Measurements from ENCODE around the gene CD151.

Gene CD151

DNA sequence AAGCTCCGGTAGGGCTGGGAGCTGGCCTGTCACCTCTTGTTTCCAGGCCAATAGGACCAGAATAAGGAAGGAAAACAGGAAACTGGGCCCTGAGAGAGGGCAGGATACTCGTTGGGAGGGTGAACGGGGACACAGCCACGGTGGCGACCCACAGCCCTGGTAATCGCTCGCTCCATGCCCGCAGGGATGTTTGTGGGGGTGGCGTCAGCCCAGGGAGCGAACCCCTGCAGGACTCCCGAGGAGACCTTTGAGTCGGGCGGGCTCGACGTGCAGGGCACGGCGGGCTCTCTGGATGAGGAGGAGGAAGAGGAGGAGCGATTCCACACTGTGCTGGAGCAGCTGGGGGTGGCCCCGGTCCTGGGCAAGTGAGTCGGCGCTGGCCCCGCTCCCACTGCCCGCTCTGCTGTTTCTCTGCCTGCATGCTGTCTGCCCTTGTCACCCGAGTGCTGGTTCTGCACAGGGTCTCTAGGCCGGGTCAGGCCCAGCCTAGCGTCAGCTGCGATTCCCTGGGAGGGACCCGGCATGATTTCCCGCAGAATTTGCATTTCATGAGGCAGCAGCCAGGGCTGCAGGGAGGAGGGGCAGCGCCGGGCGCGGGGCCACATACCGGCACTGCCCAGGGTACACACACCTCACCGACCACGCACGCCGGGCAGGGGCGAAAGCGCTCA is 3.4 kb upstream of the CD151 start:
- DNase-seq (ENCODE audit: low spot score) = no peak

DNA sequence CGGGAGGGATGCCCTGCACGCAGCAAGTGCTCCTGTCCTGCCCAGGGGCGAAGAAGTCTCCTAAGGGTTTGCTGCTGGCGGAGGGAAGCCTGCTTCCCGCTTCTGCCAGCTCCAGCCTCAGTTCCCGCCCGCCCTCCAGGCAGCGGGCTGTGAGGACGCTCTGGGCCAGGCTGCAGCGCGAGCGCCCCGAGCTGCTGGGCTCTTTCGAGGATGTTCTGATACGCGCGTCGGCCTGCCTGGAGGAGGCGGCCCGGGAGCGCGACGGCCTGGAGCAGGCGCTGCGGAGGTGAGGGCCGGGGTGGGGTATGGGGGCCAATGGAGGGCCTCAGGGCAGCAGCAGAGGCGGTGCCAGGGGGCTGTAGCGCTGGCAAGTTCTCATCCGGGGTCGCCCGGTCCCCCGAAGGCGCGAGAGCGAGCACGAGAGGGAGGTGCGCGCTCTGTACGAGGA is 2.9 kb upstream of the CD151 start:
- no peak for DNase-seq (ENCODE audit: low spot score)

DNA sequence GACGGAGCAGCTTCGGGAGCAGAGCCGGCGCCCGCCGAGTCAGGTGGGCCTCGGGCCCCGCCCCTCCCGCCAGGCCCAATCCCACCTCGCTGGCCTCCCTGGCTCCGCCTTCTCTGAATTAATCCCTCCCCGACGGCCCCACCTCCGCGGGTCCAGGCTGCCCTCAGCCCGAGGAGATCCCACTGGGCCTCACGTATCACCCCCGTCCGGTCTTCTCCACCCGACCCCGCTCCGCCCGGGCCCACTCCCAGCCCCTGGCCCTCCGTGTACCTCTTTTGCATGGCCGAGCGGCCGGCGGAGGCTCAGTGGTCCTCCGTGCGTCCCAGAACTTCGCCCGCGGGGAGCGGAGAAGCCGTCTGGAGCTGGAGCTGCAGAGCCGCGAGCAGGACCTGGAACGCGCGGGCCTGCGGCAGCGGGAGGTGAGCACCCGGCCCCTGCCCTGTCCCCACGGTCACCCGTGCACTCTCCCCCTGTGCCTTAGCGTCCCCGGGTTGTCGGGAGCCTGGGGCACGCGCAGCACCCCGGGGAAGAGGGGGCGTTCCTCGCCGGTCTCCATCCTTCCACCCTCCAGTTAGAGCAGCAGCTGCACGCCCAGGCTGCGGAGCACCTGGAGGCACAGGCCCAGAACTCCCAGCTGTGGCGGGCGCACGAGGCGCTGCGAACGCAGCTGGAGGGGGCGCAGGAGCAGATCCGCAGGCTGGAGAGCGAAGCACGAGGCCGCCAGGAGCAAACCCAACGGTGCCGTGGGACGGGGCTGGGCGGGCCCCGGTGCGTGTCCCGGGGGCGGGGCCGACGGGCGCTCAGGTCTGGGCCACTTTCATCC is 2.2 kb upstream of the CD151 start:
- peak; percentile 79 for DNase-seq (ENCODE audit: low spot score)

DNA sequence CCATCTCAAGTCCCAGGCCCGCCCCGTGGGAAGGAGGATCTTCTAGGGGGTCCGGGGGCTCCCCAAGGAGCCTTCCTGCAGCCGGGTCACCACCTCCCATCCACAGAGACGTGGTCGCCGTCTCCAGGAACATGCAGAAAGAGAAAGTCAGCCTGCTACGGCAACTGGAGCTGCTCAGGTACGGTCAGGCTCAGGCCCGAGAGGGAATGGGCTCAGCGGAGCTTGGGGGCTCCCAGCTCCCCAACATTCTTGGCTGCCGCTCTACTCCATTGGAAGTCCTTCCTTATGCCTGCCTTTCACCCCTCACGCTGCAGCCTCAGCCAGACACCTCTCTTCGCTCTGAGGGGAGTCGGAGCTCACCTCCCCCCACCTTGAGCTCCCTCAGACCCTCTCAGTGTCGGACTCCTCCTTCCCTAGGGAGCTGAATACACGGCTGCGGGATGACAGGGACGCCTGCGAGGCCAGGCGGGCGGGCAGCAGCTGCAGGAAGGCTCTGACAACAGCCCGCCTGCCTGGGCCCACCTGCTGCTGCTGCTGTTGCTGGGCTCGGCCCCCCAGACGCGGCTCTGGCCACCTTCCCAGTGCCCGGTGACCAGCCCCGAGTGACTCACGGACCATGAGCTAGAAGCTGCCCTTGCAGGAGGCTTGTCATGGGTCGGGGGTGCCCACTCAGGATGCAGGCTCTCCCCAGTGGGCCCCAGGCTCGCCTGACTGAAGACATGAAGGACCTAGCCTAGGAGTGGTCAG is 1.5 kb upstream of the CD151 start:
- no peak for DNase-seq (ENCODE audit: low spot score)

DNA sequence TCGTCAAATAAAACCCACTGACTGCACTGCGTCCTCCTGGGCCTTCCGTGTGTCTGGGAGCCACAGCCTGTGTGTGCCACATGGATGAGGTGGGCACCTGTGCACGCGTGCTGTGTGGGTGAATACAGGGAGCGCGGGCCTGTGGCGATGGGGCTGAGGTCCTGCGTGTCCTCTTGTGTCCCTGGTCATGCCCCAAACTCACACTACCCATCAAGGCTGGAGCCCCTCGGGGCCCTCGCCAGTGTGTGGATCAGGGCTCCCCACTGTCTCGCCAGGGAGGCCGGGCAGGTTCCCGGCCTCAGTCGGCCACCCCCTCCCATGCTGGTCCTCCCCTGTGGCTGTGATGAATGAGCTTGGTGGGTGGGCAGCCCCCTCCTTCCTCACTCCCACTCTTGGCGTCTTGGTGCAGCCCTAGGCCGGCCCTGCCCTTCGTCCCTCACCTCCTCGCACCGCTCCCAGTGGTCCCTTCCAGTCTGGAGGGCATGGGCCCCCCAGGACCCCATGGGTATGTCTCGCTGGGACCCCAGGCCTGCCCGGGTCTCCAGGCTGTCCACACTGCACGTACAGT is 707 bp upstream of the CD151 start:
- DNase-seq (ENCODE audit: low spot score) = no peak

DNA sequence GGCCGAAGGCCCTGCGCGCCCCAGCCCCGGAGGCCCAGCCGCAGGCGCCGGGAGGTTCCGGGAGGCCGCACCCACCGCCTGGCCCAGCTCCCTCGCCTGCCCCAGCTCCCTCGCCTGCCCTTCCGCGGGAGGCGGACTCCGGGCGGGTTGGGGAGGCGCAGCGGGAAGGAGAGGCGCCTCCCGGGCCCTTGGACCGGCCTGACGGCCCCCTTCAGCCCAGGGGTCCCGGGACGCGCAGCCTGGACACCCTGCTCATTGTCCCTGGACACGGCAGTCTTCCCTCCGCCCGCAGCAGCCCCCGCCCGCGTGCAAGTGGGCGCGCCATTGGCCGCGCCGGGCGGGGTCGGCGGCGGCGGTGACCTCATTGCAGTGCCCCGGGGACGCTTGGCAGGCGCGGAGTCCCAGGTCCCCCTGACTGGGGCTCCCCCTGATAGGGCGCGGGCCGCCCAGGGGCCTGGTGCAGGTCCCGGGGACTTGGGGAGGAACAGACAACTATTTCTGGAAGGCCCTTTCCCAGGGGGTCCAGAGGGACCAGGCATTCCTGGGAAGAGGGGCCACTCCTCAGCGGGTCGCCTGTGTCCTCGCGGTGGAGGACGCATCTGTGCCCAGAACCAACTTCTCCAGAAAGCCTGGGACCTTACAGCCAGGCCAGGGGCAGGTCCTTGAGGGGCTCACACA is 501 bp downstream of the CD151 start:
- peak; percentile 67 for DNase-seq (ENCODE audit: low spot score)

DNA sequence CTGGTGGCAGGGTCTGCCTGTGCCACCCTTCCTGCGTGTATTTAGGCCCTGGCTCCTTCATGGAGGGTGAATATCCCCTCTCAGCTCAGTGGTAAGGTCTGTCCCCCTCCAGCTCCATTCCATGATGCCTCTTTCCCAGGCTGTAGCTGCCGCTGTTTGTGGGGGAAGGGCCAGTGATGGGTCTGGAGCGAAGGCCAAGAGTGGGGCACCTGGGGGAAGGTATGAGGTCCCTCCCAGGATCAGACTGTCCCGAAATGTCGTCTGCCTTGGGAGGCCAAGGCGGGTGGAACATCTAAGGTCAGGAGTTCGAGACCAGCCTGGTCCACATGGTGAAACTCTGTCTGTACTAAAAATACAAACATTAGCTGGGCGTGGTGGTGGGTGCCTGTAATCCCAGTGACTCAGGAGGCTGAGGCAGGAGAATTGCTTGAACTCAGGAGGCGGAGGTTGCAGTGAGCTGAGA is 1.1 kb downstream of the CD151 start:
- no peak for DNase-seq (ENCODE audit: low spot score)

DNA sequence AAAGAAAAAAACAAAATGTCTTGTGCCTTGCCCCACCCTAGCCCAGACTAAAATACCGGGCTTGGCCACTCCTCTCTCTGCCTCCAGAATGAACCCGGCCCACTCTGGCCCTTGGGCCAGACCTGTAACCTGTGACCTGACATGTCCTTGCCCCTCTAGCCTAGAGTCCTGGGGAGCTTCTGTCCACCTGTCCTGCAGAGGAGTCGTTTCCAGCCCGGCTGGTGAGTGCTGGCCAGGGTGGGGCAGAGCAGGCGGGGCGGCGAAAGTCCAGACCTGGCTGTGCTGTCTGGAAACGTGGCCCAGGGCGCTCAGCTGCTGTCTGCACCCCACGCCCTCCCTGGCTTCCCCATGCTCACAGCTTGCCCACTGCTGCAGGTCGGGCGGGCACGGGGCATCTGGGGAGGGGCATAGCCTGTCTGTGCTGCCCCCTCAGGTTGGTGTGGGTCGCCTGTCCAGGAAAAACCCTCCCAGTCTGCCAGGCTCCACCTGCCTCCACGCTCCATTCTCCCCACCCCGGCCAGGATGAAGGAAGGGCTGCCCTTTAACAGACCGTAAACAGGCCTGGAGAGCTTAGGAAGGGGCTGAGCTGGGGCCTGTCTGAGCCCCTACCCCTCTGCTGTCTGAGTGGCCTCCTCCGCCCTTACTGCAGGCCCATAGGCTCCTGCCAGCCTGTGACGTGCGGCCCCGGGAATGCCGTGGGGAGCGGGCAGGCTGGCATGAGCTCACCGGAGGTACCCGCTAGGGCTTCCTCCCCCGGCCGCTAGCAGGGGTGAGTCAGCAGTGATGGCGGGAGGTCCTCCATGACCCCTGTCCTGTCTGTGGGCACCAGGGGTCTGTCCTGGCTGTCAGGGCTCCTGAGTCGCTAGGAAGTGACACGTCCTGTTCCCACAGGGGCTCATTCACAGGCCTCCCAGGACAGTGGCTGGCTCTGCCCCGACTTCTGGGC is 1.9 kb downstream of the CD151 start:
- peak; percentile 71 for DNase-seq (ENCODE audit: low spot score)

DNA sequence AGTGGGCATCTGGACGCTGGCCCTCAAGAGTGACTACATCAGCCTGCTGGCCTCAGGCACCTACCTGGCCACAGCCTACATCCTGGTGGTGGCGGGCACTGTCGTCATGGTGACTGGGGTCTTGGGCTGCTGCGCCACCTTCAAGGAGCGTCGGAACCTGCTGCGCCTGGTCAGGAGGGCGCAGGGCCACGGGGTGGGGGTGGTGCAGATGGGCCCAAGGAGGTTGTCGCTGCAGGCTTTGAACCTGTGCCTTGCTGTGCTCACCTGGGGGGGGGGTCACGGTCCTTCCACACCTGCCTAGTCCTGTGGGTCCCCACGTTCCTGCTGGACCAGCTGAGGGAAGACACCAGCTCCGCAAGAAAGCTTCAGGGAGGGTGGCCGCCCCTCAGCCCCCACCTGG is 3.5 kb downstream of the CD151 start:
- no peak for DNase-seq (ENCODE audit: low spot score)

DNA sequence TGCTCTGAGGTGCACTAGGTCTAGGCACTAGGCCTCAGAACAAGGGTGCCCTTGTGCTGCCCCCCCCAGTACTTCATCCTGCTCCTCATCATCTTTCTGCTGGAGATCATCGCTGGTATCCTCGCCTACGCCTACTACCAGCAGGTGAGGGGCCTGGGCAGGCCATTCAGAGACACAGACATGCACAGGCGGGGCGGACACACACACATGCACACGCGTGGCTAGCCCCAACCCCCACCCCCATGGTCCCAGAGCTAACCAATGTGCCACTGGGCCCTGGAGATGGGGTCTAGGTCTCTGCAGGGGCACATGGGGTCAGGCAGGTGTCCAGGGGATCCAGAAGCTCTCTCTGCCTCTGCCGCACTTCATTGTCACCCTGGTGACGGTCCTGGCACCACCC is 3.9 kb downstream of the CD151 start:
- DNase-seq (ENCODE audit: low spot score) = no peak

DNA sequence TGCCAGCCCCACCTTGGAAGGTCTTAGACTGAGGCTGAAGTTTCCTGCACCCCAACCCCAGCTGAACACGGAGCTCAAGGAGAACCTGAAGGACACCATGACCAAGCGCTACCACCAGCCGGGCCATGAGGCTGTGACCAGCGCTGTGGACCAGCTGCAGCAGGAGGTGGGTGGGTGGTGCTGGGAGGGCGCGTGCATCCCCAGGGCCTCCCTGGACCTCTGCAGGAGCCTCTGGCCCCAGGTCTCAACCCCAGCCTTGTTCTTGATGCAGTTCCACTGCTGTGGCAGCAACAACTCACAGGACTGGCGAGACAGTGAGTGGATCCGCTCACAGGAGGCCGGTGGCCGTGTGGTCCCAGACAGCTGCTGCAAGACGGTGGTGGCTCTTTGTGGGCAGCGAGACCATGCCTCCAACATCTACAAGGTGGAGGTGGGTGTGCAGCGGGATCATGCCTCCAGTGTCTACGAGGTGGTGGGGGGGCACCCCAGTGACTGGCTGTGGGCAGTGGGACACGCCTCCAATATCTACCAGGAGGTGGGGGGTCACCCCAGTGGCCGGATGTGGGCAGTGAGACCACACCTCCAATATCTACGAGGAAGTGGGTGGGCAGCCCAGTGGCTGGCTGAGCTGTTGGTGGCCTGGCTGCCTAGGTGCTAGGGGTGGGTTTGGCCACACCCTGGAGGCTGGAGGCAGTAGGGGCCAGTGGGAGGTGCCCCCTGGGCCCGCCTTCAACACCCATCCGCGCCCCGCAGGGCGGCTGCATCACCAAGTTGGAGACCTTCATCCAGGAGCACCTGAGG is 4.6 kb downstream of the CD151 start:
- DNase-seq (ENCODE audit: low spot score) = no peak

DNA sequence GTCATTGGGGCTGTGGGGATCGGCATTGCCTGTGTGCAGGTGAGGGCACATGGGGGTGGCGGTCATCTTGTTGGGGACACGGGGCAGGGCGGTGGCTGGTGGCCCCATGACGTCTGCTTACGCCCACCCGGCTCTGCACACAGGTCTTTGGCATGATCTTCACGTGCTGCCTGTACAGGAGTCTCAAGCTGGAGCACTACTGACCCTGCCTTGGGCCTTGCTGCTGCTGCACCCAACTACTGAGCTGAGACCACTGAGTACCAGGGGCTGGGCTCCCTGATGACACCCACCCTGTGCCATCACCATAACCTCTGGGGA is 5.2 kb downstream of the CD151 start:
- no peak for DNase-seq (ENCODE audit: low spot score)

DNA sequence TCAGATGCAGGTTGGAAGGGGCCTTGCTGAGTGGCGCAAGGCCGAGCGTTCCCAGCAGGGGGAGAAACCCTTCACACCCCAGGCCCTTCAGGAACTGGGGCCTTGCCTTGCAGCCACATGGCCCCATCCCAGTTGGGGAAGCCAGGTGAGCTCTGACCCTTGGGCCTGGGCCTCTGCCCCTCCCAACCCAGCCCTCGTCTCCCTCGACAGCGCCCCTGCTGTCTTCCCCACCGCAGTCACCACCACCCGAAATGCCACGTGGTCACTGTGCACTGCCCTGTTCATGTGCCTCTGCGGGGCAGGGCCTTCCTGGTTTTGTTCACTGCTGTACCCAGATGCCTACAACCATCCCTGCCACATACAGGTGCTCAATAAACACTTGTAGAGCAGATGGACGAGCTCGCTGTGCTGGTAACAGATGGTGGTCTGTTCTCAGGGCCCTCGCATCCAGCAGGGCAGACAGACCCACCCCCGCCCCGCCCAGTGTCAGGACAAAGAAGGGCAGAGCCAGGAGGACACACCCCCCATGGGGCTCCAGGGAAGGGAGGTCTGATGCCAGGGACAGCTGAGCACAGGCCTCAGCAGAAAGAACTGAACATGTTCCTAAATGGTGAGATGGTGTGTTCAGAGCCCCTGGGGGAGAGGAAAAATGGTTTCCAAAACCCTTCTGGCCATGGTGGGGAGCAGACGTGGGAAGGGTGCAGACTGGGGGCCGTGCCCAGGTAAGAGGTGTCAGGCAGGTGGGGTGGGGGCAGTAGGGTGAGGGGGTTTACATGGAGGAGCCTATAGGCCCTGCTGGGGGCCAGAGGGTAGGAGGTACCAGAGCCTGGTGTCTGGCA is 5.9 kb downstream of the CD151 start:
- DNase-seq (ENCODE audit: low spot score) = peak; percentile 49

DNA sequence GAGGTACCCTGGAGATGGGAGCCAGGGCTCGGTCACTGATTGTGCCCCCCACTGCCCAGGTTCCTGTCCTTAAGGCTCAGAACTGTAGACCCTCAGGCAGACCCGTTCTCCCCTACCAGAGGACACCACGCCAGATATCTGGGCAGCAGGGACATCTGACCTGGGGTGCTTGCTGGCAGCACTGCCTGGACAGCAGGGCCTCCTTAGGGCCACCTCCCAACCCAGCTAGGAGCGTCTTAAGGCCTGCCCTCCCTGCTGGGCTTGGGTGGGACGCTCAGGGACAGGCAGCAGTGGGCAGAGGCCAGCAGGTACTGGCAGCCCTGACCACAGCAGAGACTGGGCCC is 6.5 kb downstream of the CD151 start:
- DNase-seq (ENCODE audit: low spot score) = no peak

DNA sequence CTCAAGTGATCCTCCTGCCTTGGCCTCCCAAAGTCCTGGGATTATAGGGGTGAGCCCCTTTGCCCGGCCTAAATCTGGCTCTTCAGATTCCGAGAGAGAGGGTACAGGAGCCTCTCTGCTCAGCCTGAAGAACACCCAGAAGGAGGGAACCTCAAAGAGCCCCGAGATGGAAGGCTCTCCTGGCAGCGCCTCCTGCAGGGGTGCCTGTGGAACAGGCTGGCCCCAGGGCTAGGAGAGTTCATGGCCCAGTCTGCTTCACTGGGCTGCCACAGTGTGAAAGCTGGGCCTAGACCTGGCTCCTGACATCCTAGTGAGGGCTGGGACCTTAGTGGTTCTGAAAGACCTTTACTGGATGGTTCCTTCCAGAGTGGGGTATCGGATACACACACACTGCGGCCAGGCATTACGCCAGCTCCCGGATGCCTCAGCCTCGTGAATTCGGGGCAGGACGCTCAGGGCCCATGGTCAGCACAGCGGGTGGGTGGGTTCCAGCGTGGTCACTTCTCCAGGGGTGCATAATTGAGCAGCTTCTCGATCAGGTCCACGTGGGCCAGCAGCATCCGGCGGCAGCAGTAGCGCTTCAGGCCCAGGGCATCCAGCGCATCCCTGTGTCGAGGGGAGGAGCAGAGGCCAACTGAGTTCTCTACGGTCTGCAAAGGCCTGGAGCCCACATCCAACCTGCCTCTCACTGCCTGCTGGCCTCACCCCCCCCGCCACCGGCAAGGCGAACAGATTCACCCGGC is 7.3 kb downstream of the CD151 start:
- DNase-seq (ENCODE audit: low spot score) = no peak

DNA sequence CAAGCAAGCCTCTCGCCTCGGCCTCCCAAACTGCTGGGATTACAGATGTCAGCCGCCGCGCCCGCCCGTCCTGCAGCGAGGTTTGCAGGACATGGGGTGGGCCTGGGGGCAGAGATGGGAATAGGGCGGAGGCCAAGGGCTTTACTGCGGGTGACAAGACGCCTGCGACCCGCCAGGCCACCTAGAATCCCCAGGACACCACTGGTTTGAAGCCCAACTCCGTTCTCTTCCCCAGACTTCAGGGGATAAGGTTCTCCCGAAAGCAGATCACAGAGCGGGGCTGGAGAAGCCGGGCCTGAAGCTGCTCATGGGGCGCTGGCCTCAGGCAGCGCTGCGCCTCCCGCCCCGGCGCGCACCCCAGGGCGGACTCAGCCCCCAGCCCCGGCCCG is 9.2 kb downstream of the CD151 start:
- no peak for DNase-seq (ENCODE audit: low spot score)

DNA sequence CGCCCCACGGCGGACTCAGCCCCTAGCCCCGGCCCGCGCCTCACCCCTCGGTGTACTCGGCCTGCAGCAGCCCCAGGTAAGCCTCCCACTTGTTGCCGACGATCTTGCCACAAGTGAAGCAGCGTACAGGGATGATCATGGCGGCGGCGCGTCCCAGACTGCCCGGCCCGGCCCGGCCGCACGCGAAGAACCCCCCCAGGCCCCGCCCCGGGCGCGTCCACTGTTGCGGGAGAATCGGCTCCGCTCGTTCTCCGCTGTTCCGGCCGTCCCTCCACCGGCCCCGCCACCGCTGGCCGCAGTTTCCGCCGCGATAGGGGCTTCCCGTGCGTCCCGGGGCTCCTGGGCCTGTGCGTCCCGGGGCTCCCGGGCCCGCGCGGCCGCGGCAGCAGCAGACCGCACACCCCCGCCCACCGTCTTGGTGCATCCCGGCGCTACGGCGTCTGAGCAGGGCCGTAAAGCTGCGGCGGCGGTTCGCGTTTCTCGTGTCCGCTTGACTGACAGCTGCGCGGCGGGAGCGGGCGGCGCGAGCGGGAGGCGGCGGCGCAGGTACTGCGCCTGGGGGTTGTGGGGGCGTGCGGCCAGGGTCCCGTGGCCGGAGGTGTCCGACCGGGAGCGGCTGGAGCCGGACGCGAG is 9.7 kb downstream of the CD151 start, which contains the start of the genes POLR2L and TSPAN4:
TSS of gene POLR2L (minus strand) at position 160 of the 633 bp plus-strand sequence. CDS start at position 139, 21 bp downstream.
TSS of gene TSPAN4 (plus strand) at position 483 of the 633 bp plus-strand sequence. CDS start 7,453 bp downstream, outside the sequence.
- peak; percentile 89 for DNase-seq (ENCODE audit: low spot score)

All from AG20443 (cell line).